HTR-8/SVneo (cell line): ENCODE results near the gene GFOD1.

Source experiments
- DNase-seq: peaks from one replicate; pipeline ENCODE4 v3.0.0; 2011; ENCODE audit warnings: low spot score, mixed read lengths; ENCODE audit not compliant: insufficient read length
- FAIRE-seq: peaks from 2 replicates; lab custom pipeline; 2011; peaks lifted over from hg19 to GRCh38; lab: Jason Lieb, UNC

The GFOD1 gene

GRCh38 chr6:13429406-13429753 lies 58.0 kb downstream of the GFOD1 start:
- no peak for FAIRE-seq

GRCh38 chr6:13428583-13429405 lies 58.6 kb downstream of the GFOD1 start:
- FAIRE-seq (no peak), DNase-seq (no peak)

More at GRCh38 chr6:13429406-13429753, 58.0 kb downstream of the GFOD1 start:
- DNase-seq: no peak

- DNase-seq: no peak
- no peak for FAIRE-seq
Measured at GRCh38 chr6:13427801-13428582, 59.4 kb downstream of the GFOD1 start.

- FAIRE-seq: no peak
- DNase-seq: no peak
Measured at GRCh38 chr6:13427316-13427715, 60.1 kb downstream of the GFOD1 start.

- no peak for FAIRE-seq
- no peak for DNase-seq
Measured at GRCh38 chr6:13425943-13426931, 61.2 kb downstream of the GFOD1 start.

GRCh38 chr6:13425270-13425873 lies 62.0 kb downstream of the GFOD1 start:
- FAIRE-seq (no peak), DNase-seq (no peak)

GRCh38 chr6:13423252-13423651 lies 64.1 kb downstream of the GFOD1 start:
- no peak for FAIRE-seq

GRCh38 chr6:13422681-13423221 lies 64.6 kb downstream of the GFOD1 start:
- FAIRE-seq: no peak

More at GRCh38 chr6:13423252-13423651, 64.1 kb downstream of the GFOD1 start:
- no peak for DNase-seq

GRCh38 chr6:13421425-13422059 lies 65.9 kb downstream of the GFOD1 start:
- DNase-seq (no peak), FAIRE-seq (no peak)

More at GRCh38 chr6:13422681-13423221, 64.6 kb downstream of the GFOD1 start:
- no peak for DNase-seq

GRCh38 chr6:13420269-13420668 lies 67.1 kb downstream of the GFOD1 start:
- FAIRE-seq: no peak

GRCh38 chr6:13419422-13420195 lies 67.8 kb downstream of the GFOD1 start:
- DNase-seq (no peak), FAIRE-seq (no peak)

More at GRCh38 chr6:13420269-13420668, 67.1 kb downstream of the GFOD1 start:
- DNase-seq: no peak

- FAIRE-seq: no peak
- no peak for DNase-seq
Measured at GRCh38 chr6:13418844-13419243, 68.6 kb downstream of the GFOD1 start.

- no peak for FAIRE-seq
- DNase-seq: no peak
Measured at GRCh38 chr6:13417954-13418353, 69.4 kb downstream of the GFOD1 start.

- FAIRE-seq (no peak), DNase-seq (no peak)
Measured at GRCh38 chr6:13417431-13417830, 70.0 kb downstream of the GFOD1 start.

- no peak for FAIRE-seq
Measured at GRCh38 chr6:13415283-13415682, 72.1 kb downstream of the GFOD1 start.

GRCh38 chr6:13413900-13414555 lies 73.4 kb downstream of the GFOD1 start:
- no peak for FAIRE-seq
- DNase-seq: no peak

More at GRCh38 chr6:13415283-13415682, 72.1 kb downstream of the GFOD1 start:
- no peak for DNase-seq

GRCh38 chr6:13413466-13413862 lies 73.9 kb downstream of the GFOD1 start:
- DNase-seq (no peak), FAIRE-seq (no peak)
